GM23248 (cell line): ENCODE measurements around the gene CTDNEP1. TPM values are rescaled to one million over a fixed set of nuclear protein-coding genes. Genes with fewer than 3 reads are reported as not detected.

ENCODE experiments used
- DNase-seq: peaks from one replicate; pipeline ENCODE4 v3.0.0-alpha.2; 2015
- H2AFZ ChIP-seq: fragments of 200-600 bp; sonication (generic); 2 replicates; pipeline ENCODE4 v1.6.1; 2016; ENCODE audit warnings: antibody characterized with exemption
- H3F3A ChIP-seq: fragments of 200-600 bp; sonication (generic); 2 replicates; pipeline ENCODE4 v1.6.1; 2016; ENCODE audit warnings: mild to moderate bottlenecking, antibody characterized with exemption, mixed run types; ENCODE audit not compliant: insufficient read depth
- H3K27ac ChIP-seq: fragments of 200-600 bp; sonication (generic); 2 replicates; pipeline ENCODE4 v1.5.1; 2016; ENCODE audit warnings: mild to moderate bottlenecking
- H3K27me3 ChIP-seq: fragments of 200-600 bp; sonication (generic); replicated peaks from 2 replicates; pipeline ENCODE4 v1.6.1; 2016; ENCODE audit warnings: mild to moderate bottlenecking; ENCODE audit not compliant: insufficient read depth
- H3K36me3 ChIP-seq: fragments of 200-600 bp; sonication (generic); 2 replicates; pipeline ENCODE4 v1.6.1; 2016; ENCODE audit warnings: low read depth, mild to moderate bottlenecking
- H3K4me1 ChIP-seq: fragments of 200-600 bp; sonication (generic); 2 replicates; pipeline ENCODE4 v1.6.1; 2016; ENCODE audit warnings: mild to moderate bottlenecking; ENCODE audit not compliant: insufficient read depth
- H3K4me2 ChIP-seq: fragments of 200-600 bp; sonication (generic); one replicate; pipeline ENCODE4 v1.6.1; 2016; ENCODE audit warnings: mild to moderate bottlenecking; ENCODE audit not compliant: unreplicated experiment
- H3K4me3 ChIP-seq: fragments of 200-600 bp; sonication (generic); 2 replicates; pipeline ENCODE4 v1.5.1; 2016; ENCODE audit warnings: mild to moderate bottlenecking
- H3K79me2 ChIP-seq: fragments of 200-600 bp; sonication (generic); 2 replicates; pipeline ENCODE4 v1.6.1; 2016; ENCODE audit warnings: mild to moderate bottlenecking; ENCODE audit not compliant: insufficient read depth
- H3K9ac ChIP-seq: fragments of 200-600 bp; sonication (generic); 2 replicates; pipeline ENCODE4 v1.6.1; 2016; ENCODE audit warnings: mild to moderate bottlenecking
- H3K9me2 ChIP-seq: fragments of 200-600 bp; sonication (generic); 2 replicates; pipeline ENCODE4 v1.6.1; 2016; ENCODE audit warnings: mixed run types, mild to moderate bottlenecking, moderate library complexity; ENCODE audit not compliant: insufficient read depth
- H3K9me3 ChIP-seq: fragments of 200-600 bp; sonication (generic); one replicate; pipeline ENCODE4 v1.6.1; 2017; ENCODE audit warnings: low read depth
- H4K20me1 ChIP-seq: fragments of 200-600 bp; sonication (generic); 2 replicates; pipeline ENCODE4 v1.6.0; 2016; ENCODE audit not compliant: insufficient read depth
- EZH2 ChIP-seq: fragments of 200-600 bp; sonication (generic); IDR thresholded peaks from 2 replicates; pipeline ENCODE4 v1.6.1; 2018; ENCODE audit warnings: antibody characterized with exemption, mild to moderate bottlenecking; ENCODE audit not compliant: insufficient read depth, poor library complexity, severe bottlenecking
- EZH2phosphoT487 ChIP-seq: fragments of 200-600 bp; sonication (generic); IDR thresholded peaks from 2 replicates; pipeline ENCODE4 v1.6.1; 2018; ENCODE audit warnings: antibody characterized with exemption, moderate library complexity, mild to moderate bottlenecking, low read depth; ENCODE audit not compliant: insufficient read depth
- WGBS, 2 experiments: methylation state at CpG; one replicate each; pipeline ENCODE4 v1.1.6; 2015 to 2017; ENCODE audit warnings: low lambda C conversion rate in 2 of 2, low coverage in 1 of 2; ENCODE audit errors: missing lambda C conversion rate in 2 of 2; 5-methylcytosine and 5-hydroxymethylcytosine counted together
- in situ Hi-C: fragments of 300-500 bp; cut with MboI; formaldehyde crosslinking; loops from 2 replicates; pipeline ENCODE4 v1.15.0; 2020
- polyA plus RNA-seq: library from polyadenylated mRNA; unstranded; fragments of >200 nt; fragmentation: Nextera tagmentation; extraction: Ambion mirVana; gene quantifications from 2 replicates; pipeline ENCODE4 v1.2.1, GENCODE V29; 2016
- total RNA-seq: library from RNA; depleted of rRNA; stranded (reverse); fragments of >200 nt; shearing (Covaris generic); gene quantifications from 2 replicates; pipeline ENCODE4 v1.2.3, GENCODE V29; 2014

Gene CTDNEP1
- total and polyA plus RNA-seq, 2 experiments from 2014 or later, result 30.0 to 38.9 TPM

- Histone ChIP-seq H3K9me2 (no peaks in the 10 kb centered on the region), H3K27me3 (no peaks in the 10 kb centered on the region), H3K27ac (no peak overlapping the region), H4K20me1 (no peaks in the 10 kb centered on the region), H3K4me1 (no peaks in the 10 kb centered on the region), H3K4me3 (no peak overlapping the region), H3K9me3 (no peaks in the 10 kb centered on the region), H3F3A (peaks cover 21% of the 10 kb centered on the region; the same call in 1 of the 2 replicates), H2AFZ (no peak overlapping the region), H3K9ac (no peak overlapping the region), H3K36me3 (peaks cover 21% of the 10 kb centered on the region; the same call in 1 of the 2 replicates), H3K4me2 (no peak overlapping the region), H3K79me2 (peaks cover 45% of the 10 kb centered on the region)
- no peak for TF ChIP-seq EZH2
- TF ChIP-seq EZH2phosphoT487, result no peak
- in situ Hi-C loops, result no loop called here
- no peak for DNase-seq
- WGBS, 2 experiments, result 80% methylated on average over 14 to 15 of the region's 15 CpGs
These were observed 26.8 kb downstream of the CTDNEP1 start for GRCh38 chr17:7224661-7225111.

- TF ChIP-seq EZH2phosphoT487 (no peak), EZH2 (no peak)
- no peaks in the 10 kb centered on the region for H3K9me3 ChIP-seq
- H3F3A ChIP-seq, result peaks cover 21% of the 10 kb centered on the region; the same call in 1 of the 2 replicates
- H3K4me1 ChIP-seq, result 0 out of 2 replicates have a peak, but pooled peaks cover 5% of the 10 kb centered on the region
- no peaks in the 10 kb centered on the region for H3K9me2 ChIP-seq
- H2AFZ ChIP-seq, result no peak overlapping the region
- H3K79me2 ChIP-seq, result peaks cover 39% of the 10 kb centered on the region
- H4K20me1 ChIP-seq, result no peaks in the 10 kb centered on the region
- H3K9ac ChIP-seq, result no peak overlapping the region
- no peaks in the 10 kb centered on the region for H3K27me3 ChIP-seq
- DNase-seq, result no peak
- no peak overlapping the region for H3K4me3 ChIP-seq
- in situ Hi-C loops, result no loop called here
- no peak overlapping the region for H3K27ac ChIP-seq
- H3K4me2 ChIP-seq, result no peak overlapping the region
- H3K36me3 ChIP-seq, result peaks cover 21% of the 10 kb centered on the region; the same call in 1 of the 2 replicates
- 82 to 84% methylated on average over 9 to 10 of the region's 10 CpGs for WGBS, 2 experiments
These were observed 27.4 kb downstream of the CTDNEP1 start for GRCh38 chr17:7224110-7224509.

GRCh38 chr17:7223375-7223774 lies 28.2 kb downstream of the CTDNEP1 start:
- in situ Hi-C loops, result no loop called here
- Histone ChIP-seq H3F3A (peaks cover 21% of the 10 kb centered on the region; the same call in 1 of the 2 replicates), H4K20me1 (no peaks in the 10 kb centered on the region)

GRCh38 chr17:7222972-7223292 lies 28.6 kb downstream of the CTDNEP1 start:
- in situ Hi-C loops, result no loop called here
- no peak for TF ChIP-seq EZH2phosphoT487
- no peak for TF ChIP-seq EZH2
- Histone ChIP-seq H3K9me2 (no peaks in the 10 kb centered on the region), H4K20me1 (no peaks in the 10 kb centered on the region), H3K4me3 (no peak overlapping the region), H3K36me3 (peaks cover 21% of the 10 kb centered on the region; the same call in 1 of the 2 replicates), H3K4me2 (no peak overlapping the region), H3K27ac (no peak overlapping the region), H3K79me2 (peaks cover 32% of the 10 kb centered on the region), H3F3A (peaks cover 21% of the 10 kb centered on the region; the same call in 1 of the 2 replicates), H3K4me1 (peaks cover 11% of the 10 kb centered on the region; the same call in 1 of the 2 replicates), H2AFZ (no peak overlapping the region), H3K9ac (no peak overlapping the region), H3K27me3 (no peaks in the 10 kb centered on the region), H3K9me3 (no peaks in the 10 kb centered on the region)
- WGBS, 2 experiments, result 69 to 77% methylated on average over 7 of the region's 7 CpGs
- DNase-seq, result no peak

More at GRCh38 chr17:7223375-7223774, 28.2 kb downstream of the CTDNEP1 start:
- TF ChIP-seq EZH2 (no peak), EZH2phosphoT487 (no peak)
- Histone ChIP-seq H2AFZ (no peak overlapping the region), H3K79me2 (peaks cover 32% of the 10 kb centered on the region), H3K9ac (no peak overlapping the region), H3K27me3 (no peaks in the 10 kb centered on the region), H3K4me1 (0 out of 2 replicates have a peak, but pooled peaks cover 7% of the 10 kb centered on the region), H3K9me3 (no peaks in the 10 kb centered on the region), H3K27ac (no peak overlapping the region), H3K36me3 (peaks cover 21% of the 10 kb centered on the region; the same call in 1 of the 2 replicates), H3K9me2 (no peaks in the 10 kb centered on the region), H3K4me3 (no peak overlapping the region), H3K4me2 (no peak overlapping the region)
- 72 to 78% methylated on average over 4 of the region's 4 CpGs for WGBS, 2 experiments
- DNase-seq, result no peak
